ENCODE results near the gene CCDC197.

Gene CCDC197

DNA sequence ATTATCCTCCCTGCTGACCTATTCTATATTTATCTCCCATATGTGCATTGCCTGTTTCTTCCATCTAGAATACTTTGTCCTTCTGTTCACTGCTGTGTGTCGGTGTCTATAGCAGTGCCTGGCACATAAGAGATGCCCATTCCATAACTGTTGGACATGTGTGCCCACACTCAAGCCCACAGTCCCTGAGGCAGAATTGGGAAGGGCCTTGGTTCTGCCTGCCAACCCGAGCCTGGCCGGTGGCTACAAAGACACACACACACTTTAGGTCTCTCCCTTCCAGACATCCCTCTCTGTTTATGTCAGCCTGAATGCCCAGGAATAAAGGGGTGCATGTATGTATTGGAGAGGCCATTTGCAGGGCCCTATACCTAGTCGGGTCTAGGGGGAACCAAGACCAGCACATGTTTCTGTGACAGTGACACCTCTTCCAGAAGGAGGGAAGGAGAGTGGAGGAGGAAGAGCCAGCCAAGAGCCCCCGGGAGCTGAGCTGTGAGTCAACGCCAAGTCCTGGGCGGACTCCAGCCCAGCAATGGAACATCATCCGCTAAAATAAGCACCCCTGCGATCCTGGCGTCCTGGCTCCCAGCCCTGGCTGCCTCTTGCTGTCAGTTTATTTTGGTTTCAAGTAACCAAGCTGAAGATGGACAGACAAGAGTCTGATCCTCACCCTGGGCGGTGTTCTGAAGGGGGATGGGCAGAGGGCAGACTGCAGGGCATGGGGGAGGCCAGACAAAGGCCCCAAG lies 16.5 kb upstream of the CCDC197 start:
- DNase-seq: no peak

DNA sequence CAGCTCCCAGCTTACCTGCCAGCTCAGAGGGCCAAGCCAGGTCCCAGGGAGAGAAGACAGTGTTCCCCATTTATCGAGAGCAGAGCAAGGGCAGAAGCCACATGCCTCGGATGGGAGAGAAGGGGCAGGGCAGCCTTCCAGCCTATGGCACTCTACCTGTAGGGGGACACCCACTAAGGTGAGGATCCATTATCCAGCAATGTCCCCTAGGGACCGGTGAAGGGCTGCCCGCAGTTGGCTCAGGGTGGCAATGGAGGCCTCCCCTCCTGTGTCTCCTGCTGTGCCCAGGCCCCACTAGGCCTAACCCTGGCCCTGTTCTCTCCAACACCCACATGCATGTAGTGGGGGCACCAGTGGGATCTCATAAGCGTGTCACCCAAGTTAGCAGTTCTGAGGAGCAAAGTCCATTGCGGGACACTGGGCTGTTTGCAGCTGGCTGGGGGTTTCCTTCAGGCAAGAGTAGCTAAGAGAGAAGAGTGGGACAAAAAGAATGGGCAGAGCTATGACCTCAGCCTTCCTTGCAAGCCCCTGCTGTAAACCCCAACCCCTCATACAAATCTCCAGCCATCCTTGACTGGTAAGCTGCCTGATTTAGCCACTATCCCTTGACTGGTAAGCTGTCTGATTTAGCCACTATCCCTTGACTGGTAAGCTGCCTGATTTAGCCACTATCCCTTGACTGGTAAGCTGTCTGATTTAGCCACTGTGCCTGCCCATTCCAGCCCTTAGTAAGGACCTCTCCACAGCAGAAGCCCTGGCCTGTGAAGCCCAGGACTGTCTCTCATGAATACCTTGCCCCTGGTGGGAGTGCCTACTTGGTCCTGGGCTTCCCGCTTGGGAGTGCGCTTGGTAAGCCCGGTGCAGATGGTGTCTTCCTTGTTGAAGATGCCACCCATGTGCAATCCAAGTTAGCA lies 15.5 kb upstream of the CCDC197 start:
- no peak for DNase-seq

DNA sequence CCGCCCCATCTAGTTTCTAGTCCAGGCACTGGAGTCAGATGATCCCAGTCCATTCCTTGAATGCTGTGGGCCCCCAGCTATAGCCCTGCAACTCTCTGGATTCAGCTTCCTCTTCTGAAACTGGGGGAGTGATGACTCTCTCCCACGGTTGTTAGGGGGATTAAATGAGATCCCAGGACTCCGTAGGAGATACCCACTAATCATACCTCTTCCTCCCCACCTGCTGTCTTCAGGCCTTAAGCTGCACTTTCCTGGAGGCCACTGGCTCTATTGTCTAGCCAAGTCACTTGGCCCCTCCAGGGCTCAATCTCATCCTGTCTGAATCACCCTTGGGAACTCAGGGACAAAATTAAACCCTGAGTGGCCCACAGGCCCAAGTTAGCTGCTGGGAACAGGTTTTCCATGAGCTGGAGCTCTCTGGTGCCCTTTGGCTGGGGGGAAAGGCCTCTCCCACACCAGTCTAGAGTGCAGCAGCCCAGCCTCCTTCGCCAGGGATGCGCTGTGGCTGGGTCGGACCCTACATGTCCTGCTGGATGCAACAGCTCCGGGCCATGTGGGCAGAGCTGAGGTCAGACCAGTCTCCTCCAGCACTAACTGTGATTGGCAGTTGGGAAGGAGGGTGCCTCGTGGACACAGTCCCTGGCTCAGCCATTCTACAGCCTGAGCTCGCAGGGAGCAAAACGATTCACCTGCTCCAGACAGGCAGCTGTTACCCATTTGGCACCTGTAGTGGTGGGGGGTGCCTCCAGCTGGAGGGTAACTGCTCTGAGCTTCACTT lies 14.7 kb upstream of the CCDC197 start:
- DNase-seq: no peak

DNA sequence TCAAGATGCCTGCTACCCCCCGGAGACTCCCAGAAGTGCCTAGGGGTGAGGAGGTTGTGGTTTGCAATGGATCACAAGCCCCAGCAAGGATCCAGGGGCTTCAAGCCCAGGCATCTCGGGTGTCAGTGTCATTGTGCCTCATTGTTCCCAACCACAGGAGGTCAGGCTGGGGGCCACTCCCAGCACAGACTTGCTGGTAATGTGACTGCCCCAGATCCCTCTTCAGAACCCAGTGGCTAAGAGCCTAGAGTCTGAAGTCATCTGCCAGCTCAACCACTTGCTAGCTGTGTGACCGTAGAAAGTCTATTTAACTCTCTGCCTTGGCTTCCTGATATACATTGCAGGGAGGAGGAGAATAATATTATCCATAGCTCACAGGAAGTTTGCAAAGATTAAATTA lies 13.0 kb upstream of the CCDC197 start:
- DNase-seq: no peak

DNA sequence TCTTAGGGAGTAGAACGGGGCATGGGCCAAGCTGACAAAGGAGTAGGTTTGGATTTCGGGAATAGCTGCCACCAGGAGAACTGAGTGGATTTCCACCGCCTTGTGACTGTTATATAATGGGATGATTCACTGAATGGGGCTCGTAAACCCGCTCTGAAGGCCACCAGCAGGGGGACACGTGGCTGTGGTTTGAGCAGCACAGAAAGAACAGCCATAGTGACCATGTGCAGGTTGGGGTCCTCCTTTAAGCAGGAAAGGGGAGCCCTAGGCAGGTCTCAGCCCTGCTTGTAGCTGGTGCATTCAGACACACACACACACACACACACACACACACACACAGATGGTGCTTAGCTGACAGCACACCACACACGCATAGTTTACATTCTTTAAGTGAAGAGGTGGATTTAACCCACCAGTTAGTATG lies 12.1 kb upstream of the CCDC197 start:
- DNase-seq: no peak

DNA sequence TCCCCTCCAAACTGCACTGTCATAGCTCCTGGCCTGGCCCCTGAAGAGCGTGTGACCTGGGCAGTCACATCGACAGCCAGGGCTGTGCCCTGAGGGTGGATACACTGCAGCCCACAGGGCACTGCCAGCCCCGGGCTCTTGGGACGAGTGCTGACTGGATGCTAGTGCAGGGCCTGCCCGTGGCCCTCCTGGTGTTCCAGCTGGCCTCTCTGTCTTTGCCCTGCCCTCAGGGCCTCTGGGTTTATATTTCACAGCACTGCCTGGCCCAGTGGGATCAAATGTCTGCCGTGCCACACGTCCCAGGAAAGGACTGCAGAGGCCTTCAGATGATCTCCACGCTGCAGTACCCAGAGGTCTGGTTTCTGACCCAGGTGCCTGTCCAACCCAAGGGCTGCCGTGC lies 10.1 kb upstream of the CCDC197 start:
- DNase-seq: peak; percentile 50

DNA sequence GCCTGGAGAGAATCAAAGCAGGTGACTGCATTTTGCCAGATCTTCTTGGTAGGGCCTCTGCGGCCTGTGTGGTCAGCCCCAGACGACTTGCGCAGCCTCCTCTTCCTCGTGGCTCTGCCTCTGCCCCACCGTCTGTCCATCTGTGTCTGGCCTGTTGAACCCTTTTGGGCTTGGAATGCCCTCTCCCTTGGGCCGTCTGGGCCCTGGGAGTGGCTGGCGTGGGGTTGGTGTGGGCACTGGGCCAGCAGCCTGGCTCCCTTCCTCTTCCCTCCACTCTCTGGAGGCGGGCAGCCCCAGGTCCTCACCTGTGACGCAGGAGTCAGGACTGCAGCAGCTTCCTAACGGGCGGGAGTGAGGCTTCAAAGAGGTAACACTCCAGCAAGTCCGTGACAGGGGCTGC lies 9.7 kb upstream of the CCDC197 start:
- peak; percentile 53 for DNase-seq

DNA sequence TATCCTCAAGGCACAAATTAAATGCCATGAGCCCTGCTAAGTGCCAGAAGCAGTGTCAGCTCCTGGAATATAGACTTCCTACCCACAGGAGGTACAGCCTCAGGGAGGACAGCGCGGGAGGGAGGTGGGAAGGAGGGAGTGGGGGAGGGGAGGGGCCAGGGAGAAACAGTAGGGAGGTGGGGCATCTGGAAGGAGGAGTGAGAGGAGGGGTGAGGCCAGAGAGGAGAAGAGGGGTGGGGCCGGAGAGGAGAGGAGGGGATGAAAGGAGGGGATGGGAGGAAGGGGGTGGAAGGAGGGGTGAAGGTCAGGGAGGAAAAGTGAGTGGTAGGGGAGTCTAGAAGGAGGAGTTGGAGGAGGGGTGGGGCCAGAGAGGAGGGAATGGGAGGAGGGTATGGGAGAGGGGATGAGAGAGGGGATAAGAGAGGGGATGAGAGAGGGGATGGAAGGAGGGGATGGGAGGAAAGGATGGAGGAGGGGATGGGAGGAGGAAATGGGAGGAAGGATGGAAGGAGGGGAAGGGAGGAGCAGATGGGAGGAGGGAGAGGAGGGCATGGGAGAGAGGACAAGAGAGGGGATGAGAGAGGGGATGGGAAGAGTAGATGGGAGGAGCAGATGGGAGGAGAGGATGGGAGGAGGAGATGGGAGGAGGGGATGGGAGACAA lies 9.2 kb upstream of the CCDC197 start:
- DNase-seq: no peak

DNA sequence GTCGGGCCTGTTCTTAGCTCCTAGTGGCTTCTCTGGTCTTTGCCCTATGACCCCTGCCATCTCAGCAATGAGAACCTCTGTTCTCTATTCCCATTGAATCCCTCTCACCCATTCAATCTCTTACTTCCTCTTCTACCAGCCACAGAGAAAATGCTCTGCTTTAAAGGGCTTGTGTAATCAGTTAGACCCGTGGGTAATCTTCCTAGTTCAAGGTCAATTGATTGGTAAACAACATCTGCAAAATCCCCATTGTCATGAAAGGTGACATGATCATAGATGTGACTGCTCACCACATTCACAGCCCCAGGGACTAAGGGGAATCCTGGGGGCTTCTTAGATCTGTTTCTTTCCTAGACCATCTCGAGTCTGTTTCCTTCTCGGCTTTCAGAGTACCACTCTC lies 7.2 kb upstream of the CCDC197 start:
- DNase-seq: no peak

DNA sequence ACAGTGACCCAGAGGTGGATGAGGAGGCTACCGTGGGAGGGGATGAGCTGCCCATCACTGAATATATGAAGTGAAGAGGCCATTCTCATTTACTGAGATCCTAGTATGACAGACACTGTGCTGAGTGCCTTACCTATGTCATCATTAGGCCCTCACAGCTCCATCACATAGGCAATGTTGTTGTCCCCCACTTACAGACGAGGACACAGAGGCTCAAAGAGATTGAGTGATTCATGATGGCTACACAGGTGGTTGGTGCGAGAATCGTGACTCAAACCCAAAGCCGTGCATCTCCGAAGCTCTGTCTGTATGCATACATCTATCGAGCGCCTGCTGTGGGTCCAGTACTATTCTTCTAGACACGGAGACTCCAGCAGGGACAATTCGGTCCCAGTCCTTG lies 5.9 kb upstream of the CCDC197 start:
- DNase-seq: no peak

DNA sequence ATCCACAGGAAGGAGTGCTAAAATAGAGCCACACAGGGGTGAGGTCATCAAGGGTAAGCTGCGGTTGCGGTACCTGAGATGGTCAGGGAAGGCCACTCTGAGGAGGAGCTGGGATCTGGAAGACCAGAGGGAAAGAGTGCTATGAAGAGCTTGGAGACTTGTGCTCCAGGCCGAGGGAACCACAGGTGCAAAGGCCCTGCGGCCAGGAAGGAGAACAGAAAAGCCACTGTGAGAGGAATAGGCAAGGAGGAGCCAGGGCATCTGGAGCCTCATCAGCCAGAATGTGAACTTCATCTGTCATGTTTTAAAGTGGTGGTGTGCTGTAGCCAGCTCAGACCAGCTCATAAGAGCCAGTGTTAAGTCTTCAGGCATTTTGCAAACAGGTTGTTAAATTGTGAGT lies 5.5 kb upstream of the CCDC197 start:
- DNase-seq: no peak

DNA sequence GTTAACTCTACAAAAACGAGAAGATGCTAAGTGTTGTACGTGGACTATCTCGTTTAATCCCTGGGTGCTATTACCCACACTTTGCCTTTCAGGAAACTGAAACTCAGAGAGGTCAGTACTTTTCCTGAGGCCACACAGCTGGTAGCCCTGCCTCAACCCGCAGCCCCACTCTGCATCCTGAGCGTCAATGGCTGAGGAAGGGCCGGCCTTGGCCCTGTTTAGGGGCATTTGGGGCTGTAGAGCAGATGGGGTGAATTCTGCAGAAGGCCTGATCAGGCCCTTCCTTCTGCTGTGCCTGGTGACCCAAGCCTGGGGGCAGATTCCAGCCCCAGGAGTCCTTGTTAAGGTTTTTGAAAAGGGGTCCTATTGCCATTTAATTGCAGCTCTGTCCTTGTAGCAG lies 3.7 kb upstream of the CCDC197 start:
- no peak for DNase-seq

DNA sequence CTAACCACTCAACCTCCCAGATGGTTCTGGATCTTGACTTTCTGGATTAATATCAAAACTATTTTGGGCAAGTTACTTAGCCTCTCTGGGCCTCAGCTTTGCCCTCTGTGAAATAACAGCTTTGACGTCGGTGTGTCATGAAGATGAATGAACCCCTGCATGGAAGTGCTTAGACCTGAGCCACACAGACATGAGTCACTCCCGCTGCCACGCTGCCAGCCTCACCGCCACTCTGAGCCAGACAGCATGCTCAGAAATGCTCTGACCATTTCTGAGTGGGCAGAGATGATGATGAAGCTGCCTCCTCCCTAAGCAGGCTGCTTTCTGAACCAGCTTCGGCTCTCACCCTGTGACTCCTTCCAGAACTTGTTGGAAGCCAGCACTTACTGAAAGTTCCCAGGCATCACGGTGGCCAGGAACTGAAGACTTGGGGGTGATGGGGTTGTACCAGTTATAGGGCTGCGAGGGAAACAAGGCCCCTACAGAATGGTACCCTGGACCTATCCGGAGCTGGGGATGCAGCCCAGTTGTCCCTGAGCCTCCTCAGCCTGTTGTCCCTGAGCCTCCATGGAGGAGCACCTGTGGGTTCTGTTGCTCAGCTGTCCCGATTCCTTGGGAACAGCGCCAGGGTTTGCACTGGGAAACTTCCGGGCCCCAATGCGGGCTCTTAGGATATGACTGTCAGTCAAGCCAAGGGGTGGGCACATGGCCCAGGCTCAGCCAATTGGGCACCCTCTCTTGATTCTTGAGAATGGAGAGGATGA lies 2.0 kb upstream of the CCDC197 start:
- DNase-seq: no peak

DNA sequence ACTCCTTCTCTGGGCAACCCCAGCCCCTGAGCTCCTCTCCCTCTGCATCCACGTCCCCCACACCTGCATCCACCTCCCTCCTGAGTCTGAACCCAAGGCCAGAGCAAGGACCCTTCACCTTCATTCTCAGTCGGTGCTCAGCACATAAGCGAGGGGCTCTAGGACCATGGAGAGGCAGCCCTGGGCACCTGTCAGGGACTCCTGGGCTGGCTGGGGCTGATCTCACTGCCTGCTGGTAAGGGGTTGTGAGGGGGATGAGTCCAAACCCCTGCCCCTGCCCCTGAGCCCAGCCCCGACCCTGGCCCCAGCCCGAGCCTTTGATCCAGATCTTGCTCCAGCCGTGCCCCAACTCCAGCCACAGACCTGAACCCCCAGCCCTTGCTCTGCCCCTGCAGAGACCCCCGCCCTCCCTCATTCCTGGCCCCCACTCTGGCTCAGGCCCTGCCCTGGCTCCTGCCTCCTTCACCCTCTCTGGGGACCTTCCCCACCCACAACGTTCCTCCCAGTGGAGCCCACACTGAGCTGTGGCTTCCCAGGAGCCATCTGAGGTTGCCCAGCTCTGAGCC lies 888 bp upstream of the CCDC197 start:
- DNase-seq: no peak

DNA sequence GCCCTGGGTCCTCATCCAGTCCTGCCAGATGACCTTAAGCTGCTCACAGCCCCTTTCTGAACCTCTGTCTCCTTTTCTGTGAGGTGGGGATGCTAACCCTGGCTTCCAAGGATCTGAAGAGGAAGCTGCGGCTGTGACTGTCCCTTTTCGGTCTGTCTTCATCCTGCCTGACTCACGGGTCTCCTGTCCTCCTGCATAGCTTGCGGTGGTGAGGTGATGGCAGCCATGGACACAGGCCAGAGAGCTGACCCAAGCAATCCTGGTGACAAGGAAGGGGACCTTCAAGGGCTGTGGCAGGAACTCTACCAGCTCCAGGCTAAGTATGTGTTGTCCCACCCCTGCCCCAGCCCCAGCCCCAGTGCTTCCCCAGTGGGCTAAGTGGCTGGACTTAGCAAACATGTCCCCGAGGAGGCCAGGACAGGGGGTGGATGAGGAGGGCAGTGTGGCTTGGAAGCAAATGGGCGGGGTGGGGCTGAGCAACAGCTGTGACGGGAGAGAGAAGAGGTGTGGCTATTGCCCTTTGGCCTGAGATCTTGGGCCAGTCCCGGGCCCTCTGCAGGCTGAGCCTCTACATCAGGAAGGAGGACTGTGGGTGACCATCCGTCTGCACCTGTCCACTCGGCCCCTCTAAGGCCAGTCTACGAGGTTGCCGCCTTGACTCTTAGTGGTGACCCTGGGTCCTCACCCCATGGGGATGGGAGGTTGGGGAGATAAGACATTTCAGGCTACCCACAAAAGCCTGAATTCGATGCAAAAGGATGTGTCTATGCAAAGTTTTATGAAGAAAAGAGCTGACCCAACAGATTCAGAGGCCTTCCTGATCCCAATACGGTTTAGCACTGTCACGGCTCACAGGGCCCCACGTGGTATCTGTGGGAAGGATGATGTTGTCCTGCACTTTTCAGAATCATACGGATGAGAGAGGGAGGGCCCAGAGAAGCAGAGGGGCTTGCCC lies 1.1 kb downstream of the CCDC197 start:
- no peak for DNase-seq

DNA sequence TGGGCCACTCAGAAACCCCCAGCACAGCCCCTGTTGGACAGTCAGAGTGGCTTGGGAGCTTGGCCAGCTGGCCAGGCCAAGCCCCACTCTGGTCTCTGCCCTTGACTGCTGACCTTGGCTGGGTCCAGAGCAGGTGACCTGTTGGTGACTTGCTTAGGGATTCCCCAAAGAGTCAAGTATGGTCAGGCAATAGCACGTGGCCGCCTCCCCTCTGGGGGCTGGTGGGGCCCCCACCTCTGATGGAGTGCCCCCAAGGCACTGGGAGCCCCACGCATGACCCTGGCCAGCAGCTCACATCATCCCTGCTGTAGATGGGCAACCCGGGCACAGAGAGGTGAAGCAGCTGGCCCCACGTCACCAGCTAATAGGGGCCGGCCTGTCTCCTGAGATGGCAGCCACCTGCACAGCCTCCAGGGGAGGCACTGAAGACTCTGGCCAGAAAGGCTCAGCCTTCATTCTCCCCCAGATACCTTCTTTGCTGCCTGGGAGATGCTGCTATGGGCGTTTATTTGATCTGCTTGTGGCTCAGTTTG lies 1.8 kb downstream of the CCDC197 start:
- DNase-seq: no peak

DNA sequence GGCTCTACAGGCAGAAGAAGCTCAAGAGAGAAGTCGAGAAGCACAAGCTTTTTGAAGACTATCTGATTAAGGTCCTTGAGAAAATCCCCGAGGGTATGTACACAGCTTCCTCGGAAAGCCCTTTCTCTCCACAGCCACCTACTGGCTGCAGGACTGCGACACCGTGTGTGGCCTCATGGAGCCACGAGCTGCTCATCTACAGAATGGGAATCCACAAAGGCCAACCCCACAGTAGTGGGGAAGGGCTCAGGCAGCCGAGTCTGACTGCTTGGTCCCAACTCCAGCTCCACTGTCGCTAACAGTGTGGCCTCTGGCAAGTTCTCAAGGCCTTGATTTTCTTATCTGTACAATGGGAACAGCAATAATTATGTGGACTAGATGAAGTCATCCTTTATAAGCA lies 2.5 kb downstream of the CCDC197 start:
- DNase-seq: no peak

DNA sequence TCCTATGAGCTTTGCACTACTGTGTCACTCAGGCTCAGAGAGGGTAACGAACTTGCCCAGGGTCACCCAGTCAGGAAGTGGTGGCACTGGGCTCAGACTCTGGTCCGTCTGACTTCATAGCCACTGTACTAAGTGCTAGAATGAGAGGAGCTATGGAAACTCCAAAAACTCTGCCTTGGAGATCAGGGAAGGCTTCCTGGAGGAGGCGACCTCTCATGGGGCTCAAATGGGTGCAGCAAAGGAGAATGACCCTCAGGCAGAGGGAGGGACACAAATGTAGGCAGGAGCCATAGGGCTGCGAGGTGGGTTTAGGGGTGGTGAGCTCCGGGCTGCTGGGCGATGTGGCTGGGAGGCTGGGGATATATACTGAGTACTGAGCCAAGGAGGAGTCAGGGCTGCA lies 3.2 kb downstream of the CCDC197 start:
- no peak for DNase-seq

DNA sequence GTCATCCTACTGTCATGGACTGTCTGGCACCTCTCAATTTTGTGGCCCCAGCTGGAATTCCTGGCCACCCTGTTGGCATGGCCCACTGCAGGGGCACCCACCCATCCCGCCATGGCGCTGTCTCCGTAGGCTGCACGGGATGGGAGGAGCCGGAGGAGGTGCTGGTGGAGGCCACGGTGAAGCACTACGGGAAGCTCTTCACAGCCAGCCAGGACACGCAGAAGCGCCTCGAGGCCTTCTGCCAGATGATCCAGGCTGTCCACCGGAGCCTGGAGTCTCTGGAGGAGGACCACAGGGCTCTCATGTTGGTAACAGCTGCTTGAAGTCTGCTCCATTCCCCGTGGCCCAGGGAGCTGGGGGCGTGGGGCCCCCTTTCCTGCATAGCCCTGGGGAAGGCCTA lies 3.9 kb downstream of the CCDC197 start:
- DNase-seq: no peak
